HEK293 (cell line): ENCODE results near the gene GNAQ.

Experiments
- CTCF ChIA-PET: fragments of 350-600 bp; formaldehyde crosslinking; extraction: SDS; loops from one replicate; lab custom pipeline; 2021; ENCODE audit warnings: antibody characterized with exemption; lab: Yijun Ruan, JAX
- POLR2A ChIA-PET: fragments of 300-600 bp; formaldehyde crosslinking; extraction: SDS; loops from one replicate; lab custom pipeline; 2020; ENCODE audit warnings: antibody characterized with exemption, inconsistent platforms; lab: Yijun Ruan, JAX
- H3K27ac ChIP-seq: fragments of 200-500 bp; sonication (Bioruptor generic); 2 replicates; pipeline ENCODE4 v1.5.1; 2014; ENCODE audit warnings: low read depth, low read length, control low read depth, inconsistent platforms; ENCODE audit errors: extremely low read depth
- H3K36me3 ChIP-seq, 2 experiments: fragments of 200-500 bp in 1 of 2; sonication (Bioruptor generic) in 1 of 2; 1 replicate in 1 of 2; 2 replicates in 1 of 2; pipeline ENCODE4 v1.5.1; 2014 to 2017; ENCODE audit warnings: inconsistent platforms in 2 of 2, low read length in 2 of 2; ENCODE audit not compliant: control insufficient read depth in 2 of 2, insufficient read depth in 1 of 2
- H3K4me1 ChIP-seq: fragments of 200-500 bp; sonication (Bioruptor generic); 2 replicates; pipeline ENCODE4 v1.5.1; 2014; ENCODE audit warnings: mild to moderate bottlenecking, low read length, inconsistent platforms; ENCODE audit not compliant: control insufficient read depth, insufficient read depth
- H3K4me3 ChIP-seq: 2 replicates; pipeline ENCODE4 v1.5.1; 2011; ENCODE audit warnings: low read depth, mild to moderate bottlenecking, control low read depth, low read length, moderate library complexity
- H3K9me3 ChIP-seq: fragments of 200-500 bp; sonication (Bioruptor generic); 2 replicates; pipeline ENCODE4 v1.5.1; 2014; ENCODE audit warnings: low read depth, low read length, inconsistent platforms; ENCODE audit not compliant: control insufficient read depth, insufficient read depth
- GLI2 ChIP-seq: fragments of 450-650 bp; formaldehyde crosslinking; IDR thresholded peaks from 2 replicates; pipeline ENCODE4; 2017; ENCODE audit warnings: missing biosample characterization, missing genetic modification characterization, low read depth, borderline replicate concordance
- HOXA7 ChIP-seq: sonication (generic); formaldehyde crosslinking; IDR thresholded peaks from 2 replicates; pipeline ENCODE4 v1.8.1; 2022; ENCODE audit warnings: missing genetic modification reagents, borderline replicate concordance
- HOXD13 ChIP-seq: sonication (generic); formaldehyde crosslinking; IDR thresholded peaks from 2 replicates; pipeline ENCODE4 v1.8.0; 2022; ENCODE audit warnings: missing genetic modification reagents, borderline replicate concordance
- KLF7 ChIP-seq: fragments of 450-650 bp; formaldehyde crosslinking; IDR thresholded peaks from 2 replicates; pipeline ENCODE4 v1.5.1; 2016; ENCODE audit warnings: missing biosample characterization, missing genetic modification characterization, borderline replicate concordance
- MYNN ChIP-seq: fragments of 450-650 bp; formaldehyde crosslinking; IDR thresholded peaks from 2 replicates; pipeline ENCODE4 v1.5.1; 2016; ENCODE audit warnings: missing biosample characterization, missing genetic modification characterization, borderline replicate concordance
- REPIN1 ChIP-seq: fragments of 450-650 bp; formaldehyde crosslinking; IDR thresholded peaks from 2 replicates; pipeline ENCODE4 v1.5.1; 2017; ENCODE audit warnings: missing biosample characterization, missing genetic modification characterization, low read depth
- SETDB1 ChIP-seq: IDR thresholded peaks from one replicate; pipeline ENCODE4 v1.6.1; 2017; ENCODE audit warnings: mild to moderate bottlenecking, low read length, moderate library complexity, mixed read lengths; ENCODE audit not compliant: insufficient read length
- SP3 ChIP-seq: fragments of 450-650 bp; formaldehyde crosslinking; IDR thresholded peaks from 2 replicates; pipeline ENCODE4 v1.5.1; 2016; ENCODE audit warnings: missing biosample characterization, missing genetic modification characterization
- SP7 ChIP-seq: fragments of 450-650 bp; formaldehyde crosslinking; IDR thresholded peaks from 2 replicates; pipeline ENCODE4 v1.5.1; 2016; ENCODE audit warnings: missing biosample characterization, missing genetic modification characterization
- YY2 ChIP-seq: fragments of 450-650 bp; formaldehyde crosslinking; IDR thresholded peaks from 2 replicates; pipeline ENCODE4 v1.5.1; 2016; ENCODE audit warnings: missing biosample characterization, missing genetic modification characterization
- ZBTB20 ChIP-seq: fragments of 450-650 bp; formaldehyde crosslinking; IDR thresholded peaks from 2 replicates; pipeline ENCODE4 v1.5.1; 2016; ENCODE audit warnings: missing biosample characterization, missing genetic modification characterization
- ZNF157 ChIP-seq: fragments of 450-650 bp; formaldehyde crosslinking; IDR thresholded peaks from 2 replicates; pipeline ENCODE4 v1.5.1; 2016; ENCODE audit warnings: missing biosample characterization, missing genetic modification characterization
- ZNF366 ChIP-seq: fragments of 450-650 bp; formaldehyde crosslinking; conservative IDR thresholded peaks from 2 replicates; pipeline ENCODE4 v1.5.1; 2016; ENCODE audit warnings: missing biosample characterization, missing genetic modification characterization
- ZNF530 ChIP-seq: fragments of 450-650 bp; formaldehyde crosslinking; IDR thresholded peaks from 2 replicates; pipeline ENCODE4 v1.5.1; 2016; ENCODE audit warnings: low read depth, missing biosample characterization, missing genetic modification characterization
- ZNF600 ChIP-seq: fragments of 450-650 bp; formaldehyde crosslinking; IDR thresholded peaks from 2 replicates; pipeline ENCODE4 v1.5.1; 2016; ENCODE audit warnings: missing biosample characterization, missing genetic modification characterization
- ZNF670 ChIP-seq: fragments of 450-650 bp; formaldehyde crosslinking; IDR thresholded peaks from 2 replicates; pipeline ENCODE4 v1.5.1; 2016; ENCODE audit warnings: missing biosample characterization, missing genetic modification characterization, low read depth
- ZNF843 ChIP-seq: fragments of 450-650 bp; formaldehyde crosslinking; IDR thresholded peaks from 2 replicates; pipeline ENCODE4 v1.5.1; 2016; ENCODE audit warnings: missing biosample characterization, missing genetic modification characterization
- TF ChIP-seq, protein P1 (sequence below): fragments of 450-650 bp; formaldehyde crosslinking; IDR thresholded peaks from 2 replicates; pipeline ENCODE4 v1.5.1; 2016; ENCODE audit warnings: missing biosample characterization, missing genetic modification characterization
- TF ChIP-seq, protein P2 (sequence below): fragments of 450-650 bp; formaldehyde crosslinking; IDR thresholded peaks from 2 replicates; pipeline ENCODE4 v1.5.1; 2017; ENCODE audit warnings: missing biosample characterization, missing genetic modification characterization
- TF ChIP-seq, protein P3 (sequence below): fragments of 450-650 bp; formaldehyde crosslinking; IDR thresholded peaks from 2 replicates; pipeline ENCODE4 v1.5.1; 2016; ENCODE audit warnings: missing biosample characterization, missing genetic modification characterization
- TF ChIP-seq, protein P4 (sequence below): fragments of 450-650 bp; formaldehyde crosslinking; IDR thresholded peaks from 2 replicates; pipeline ENCODE4 v1.5.1; 2016; ENCODE audit warnings: missing biosample characterization, missing genetic modification characterization

The GNAQ gene

GRCh38 chr9:77853716-77854115 is 177.9 kb downstream of the GNAQ start (continued):
- TF ChIP-seq YY2 (no peak), ZNF670 (tag by site-specific recombination) (no peak), ZNF157 (no peak), GLI2 (no peak), SP3 (no peak), ZNF366 (no peak)

- Histone ChIP-seq H3K9me3 (no peaks in the 10 kb centered on the region), H3K36me3 (no peaks in the 10 kb centered on the region), H3K4me3 (no peak overlapping the region), H3K27ac (no peak overlapping the region), H3K4me1 (peaks cover 19% of the 10 kb centered on the region)
- ChIA-PET POLR2A (no interaction called here), CTCF (no interaction called here)
- TF ChIP-seq, protein P1, sequence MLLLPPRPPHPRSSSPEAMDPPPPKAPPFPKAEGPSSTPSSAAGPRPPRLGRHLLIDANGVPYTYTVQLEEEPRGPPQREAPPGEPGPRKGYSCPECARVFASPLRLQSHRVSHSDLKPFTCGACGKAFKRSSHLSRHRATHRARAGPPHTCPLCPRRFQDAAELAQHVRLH (tag by site-specific recombination): no peak
- TF ChIP-seq, protein P2, sequence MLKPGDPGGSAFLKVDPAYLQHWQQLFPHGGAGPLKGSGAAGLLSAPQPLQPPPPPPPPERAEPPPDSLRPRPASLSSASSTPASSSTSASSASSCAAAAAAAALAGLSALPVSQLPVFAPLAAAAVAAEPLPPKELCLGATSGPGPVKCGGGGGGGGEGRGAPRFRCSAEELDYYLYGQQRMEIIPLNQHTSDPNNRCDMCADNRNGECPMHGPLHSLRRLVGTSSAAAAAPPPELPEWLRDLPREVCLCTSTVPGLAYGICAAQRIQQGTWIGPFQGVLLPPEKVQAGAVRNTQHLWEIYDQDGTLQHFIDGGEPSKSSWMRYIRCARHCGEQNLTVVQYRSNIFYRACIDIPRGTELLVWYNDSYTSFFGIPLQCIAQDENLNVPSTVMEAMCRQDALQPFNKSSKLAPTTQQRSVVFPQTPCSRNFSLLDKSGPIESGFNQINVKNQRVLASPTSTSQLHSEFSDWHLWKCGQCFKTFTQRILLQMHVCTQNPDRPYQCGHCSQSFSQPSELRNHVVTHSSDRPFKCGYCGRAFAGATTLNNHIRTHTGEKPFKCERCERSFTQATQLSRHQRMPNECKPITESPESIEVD (tag by site-specific recombination): peak; percentile 64
- 0 out of 2 replicates have a peak, but pooled peaks have one; percentile 28 for TF ChIP-seq ZNF600 (tag by site-specific recombination)
Observed at GRCh38 chr9:77851882-77852595, 179.6 kb downstream of the GNAQ start.

DNA sequence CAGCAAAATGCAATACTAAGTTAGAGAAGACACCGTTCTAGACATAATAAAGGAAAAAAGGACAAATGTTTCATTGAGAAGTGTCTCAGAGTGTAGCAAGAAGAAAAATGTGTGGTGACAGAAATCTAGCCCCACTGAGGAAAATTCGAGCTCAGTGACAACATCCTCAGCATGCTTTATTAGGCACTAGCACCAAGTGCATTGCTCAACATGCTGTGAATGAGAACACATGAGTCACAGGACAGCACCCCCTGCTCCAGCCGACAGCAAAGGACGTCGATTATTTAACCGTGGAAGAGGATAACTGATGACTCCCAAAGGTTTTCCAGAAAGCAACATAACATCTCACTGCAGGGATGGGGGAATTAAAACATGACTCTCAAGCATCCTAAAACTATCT is 182.7 kb downstream of the GNAQ start:
- Histone ChIP-seq H3K9me3 (no peaks in the 10 kb centered on the region), H3K4me1 (peaks cover 18% of the 10 kb centered on the region)
- CTCF ChIA-PET: interaction anchor here (0.6 kb wide), 1 partner anchor 17 kb away, joined by 3 read pairs; no protein-coding TSS in a partner anchor
- TF ChIP-seq SP7 (tag by site-specific recombination): no peak
- TF ChIP-seq, protein P3, sequence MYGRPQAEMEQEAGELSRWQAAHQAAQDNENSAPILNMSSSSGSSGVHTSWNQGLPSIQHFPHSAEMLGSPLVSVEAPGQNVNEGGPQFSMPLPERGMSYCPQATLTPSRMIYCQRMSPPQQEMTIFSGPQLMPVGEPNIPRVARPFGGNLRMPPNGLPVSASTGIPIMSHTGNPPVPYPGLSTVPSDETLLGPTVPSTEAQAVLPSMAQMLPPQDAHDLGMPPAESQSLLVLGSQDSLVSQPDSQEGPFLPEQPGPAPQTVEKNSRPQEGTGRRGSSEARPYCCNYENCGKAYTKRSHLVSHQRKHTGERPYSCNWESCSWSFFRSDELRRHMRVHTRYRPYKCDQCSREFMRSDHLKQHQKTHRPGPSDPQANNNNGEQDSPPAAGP: no peak
- TF ChIP-seq KLF7: no peak
- TF ChIP-seq ZNF600 (tag by site-specific recombination): no peak
- no peak for TF ChIP-seq HOXD13 (CRISPR knock-in tag)
- TF ChIP-seq SETDB1: no peak
- no peak for TF ChIP-seq ZNF530 (tag by site-specific recombination)
- no peak for TF ChIP-seq REPIN1 (tag by site-specific recombination)
- no peak for TF ChIP-seq MYNN (tag by site-specific recombination)
- TF ChIP-seq, protein P4, sequence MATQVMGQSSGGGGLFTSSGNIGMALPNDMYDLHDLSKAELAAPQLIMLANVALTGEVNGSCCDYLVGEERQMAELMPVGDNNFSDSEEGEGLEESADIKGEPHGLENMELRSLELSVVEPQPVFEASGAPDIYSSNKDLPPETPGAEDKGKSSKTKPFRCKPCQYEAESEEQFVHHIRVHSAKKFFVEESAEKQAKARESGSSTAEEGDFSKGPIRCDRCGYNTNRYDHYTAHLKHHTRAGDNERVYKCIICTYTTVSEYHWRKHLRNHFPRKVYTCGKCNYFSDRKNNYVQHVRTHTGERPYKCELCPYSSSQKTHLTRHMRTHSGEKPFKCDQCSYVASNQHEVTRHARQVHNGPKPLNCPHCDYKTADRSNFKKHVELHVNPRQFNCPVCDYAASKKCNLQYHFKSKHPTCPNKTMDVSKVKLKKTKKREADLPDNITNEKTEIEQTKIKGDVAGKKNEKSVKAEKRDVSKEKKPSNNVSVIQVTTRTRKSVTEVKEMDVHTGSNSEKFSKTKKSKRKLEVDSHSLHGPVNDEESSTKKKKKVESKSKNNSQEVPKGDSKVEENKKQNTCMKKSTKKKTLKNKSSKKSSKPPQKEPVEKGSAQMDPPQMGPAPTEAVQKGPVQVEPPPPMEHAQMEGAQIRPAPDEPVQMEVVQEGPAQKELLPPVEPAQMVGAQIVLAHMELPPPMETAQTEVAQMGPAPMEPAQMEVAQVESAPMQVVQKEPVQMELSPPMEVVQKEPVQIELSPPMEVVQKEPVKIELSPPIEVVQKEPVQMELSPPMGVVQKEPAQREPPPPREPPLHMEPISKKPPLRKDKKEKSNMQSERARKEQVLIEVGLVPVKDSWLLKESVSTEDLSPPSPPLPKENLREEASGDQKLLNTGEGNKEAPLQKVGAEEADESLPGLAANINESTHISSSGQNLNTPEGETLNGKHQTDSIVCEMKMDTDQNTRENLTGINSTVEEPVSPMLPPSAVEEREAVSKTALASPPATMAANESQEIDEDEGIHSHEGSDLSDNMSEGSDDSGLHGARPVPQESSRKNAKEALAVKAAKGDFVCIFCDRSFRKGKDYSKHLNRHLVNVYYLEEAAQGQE (tag by site-specific recombination): no peak
- no peak for TF ChIP-seq HOXA7
- no peak for TF ChIP-seq ZBTB20 (tag by site-specific recombination)
- TF ChIP-seq ZNF843 (tag by site-specific recombination): no peak
- TF ChIP-seq, all 188 proteins: peak for 0
- POLR2A ChIA-PET: no interaction called here
- no peak overlapping the region for H3K27ac ChIP-seq
- H3K36me3 ChIP-seq: no peaks in the 10 kb centered on the region
- H3K4me3 ChIP-seq: no peak overlapping the region
